Endodermal cell (in vitro differentiated cells): Measurements from ENCODE around the gene AOX1. TPM values are rescaled to one million over a fixed set of nuclear protein-coding genes. Genes with fewer than 3 reads are reported as not detected.

Experiments used
- DNase-seq: peaks from one replicate; pipeline ENCODE4 v3.0.0-alpha.2; 2017
- H3K27ac ChIP-seq: 2 replicates; pipeline ENCODE4 v1.5.1; 2013; ENCODE audit warnings: mild to moderate bottlenecking, low read depth, low read length, moderate library complexity
- H3K27me3 ChIP-seq: 2 replicates; pipeline ENCODE4 v1.6.1; 2013; ENCODE audit warnings: mild to moderate bottlenecking, low read length, moderate library complexity; ENCODE audit not compliant: insufficient read depth, control insufficient read depth, poor library complexity, severe bottlenecking
- H3K36me3 ChIP-seq: 2 replicates; pipeline ENCODE4 v1.7.0; 2013; ENCODE audit warnings: mild to moderate bottlenecking, low read length, moderate library complexity; ENCODE audit not compliant: control insufficient read depth, insufficient read depth
- H3K4me1 ChIP-seq: one replicate; pipeline ENCODE4 v1.7.0; 2013; ENCODE audit warnings: low read length; ENCODE audit not compliant: control insufficient read depth, insufficient read depth
- H3K4me3 ChIP-seq: 2 replicates; pipeline ENCODE4 v1.5.1; 2013; ENCODE audit warnings: mild to moderate bottlenecking, low read length, moderate library complexity
- H3K9ac ChIP-seq: 2 replicates; pipeline ENCODE4 v1.6.1; 2013; ENCODE audit warnings: mild to moderate bottlenecking, low read length, moderate library complexity; ENCODE audit not compliant: poor library complexity, severe bottlenecking; ENCODE audit errors: extremely low read depth
- H3K9me3 ChIP-seq: 2 replicates; pipeline ENCODE4 v1.6.1; 2013; ENCODE audit warnings: mild to moderate bottlenecking, low read length, moderate library complexity; ENCODE audit not compliant: control insufficient read depth
- H3K27ac Mint-ChIP-seq: 2 replicates; pipeline ENCODE4 v1.8.0; 2020; ENCODE audit warnings: mixed read lengths
- H3K27me3 Mint-ChIP-seq: 2 replicates; pipeline ENCODE4 v1.8.0; 2021; ENCODE audit warnings: mild to moderate bottlenecking, mixed read lengths; ENCODE audit not compliant: insufficient read depth
- H3K36me3 Mint-ChIP-seq: 2 replicates; pipeline ENCODE4 v1.8.0; 2020; ENCODE audit warnings: low read depth, mixed read lengths
- H3K4me1 Mint-ChIP-seq: 2 replicates; pipeline ENCODE4 v1.8.0; 2020; ENCODE audit warnings: mixed read lengths
- H3K4me3 Mint-ChIP-seq: 2 replicates; pipeline ENCODE4 v1.8.0; 2020; ENCODE audit warnings: mild to moderate bottlenecking, moderate library complexity, mixed read lengths
- H3K9me3 Mint-ChIP-seq: 2 replicates; pipeline ENCODE4 v1.8.0; 2020; ENCODE audit warnings: mild to moderate bottlenecking, mixed read lengths
- CTCF ChIP-seq: fragments of 200-600 bp; sonication (generic); conservative IDR thresholded peaks from 2 replicates; pipeline ENCODE4 v1.5.0; 2021; ENCODE audit warnings: antibody characterized with exemption, mild to moderate bottlenecking
- WGBS, 2 experiments: methylation state at CpG; one replicate each; pipeline versions ENCODE4 v1.1.5 to v1.1.7; 2013; ENCODE audit warnings: missing lambda C conversion rate in 2 of 2, mixed read lengths in 1 of 2; ENCODE audit not compliant: insufficient coverage in 1 of 2, insufficient read length in 1 of 2; 5-methylcytosine and 5-hydroxymethylcytosine counted together
- total RNA-seq, 2 donors: library from RNA; stranded (reverse); fragmentation: NEBNext Ultra II Directional in 1 of 2; extraction: Animal tissue kit (Norgen Biotek cat#: 25700) in 1 of 2; gene quantifications; 2 replicates in 1 of 2; 3 replicates in 1 of 2; pipeline ENCODE4 v1.2.1, GENCODE V29; 2021

Gene AOX1
- total RNA-seq, 2 donors from 2014 or later = 8.8 to 15.5 TPM

- Mint-ChIP-seq H3K36me3 (no peaks in the 10 kb centered on the region), H3K9me3 (no peaks in the 10 kb centered on the region), H3K27ac (no peak overlapping the region), H3K27me3 (no peaks in the 10 kb centered on the region), H3K4me3 (no peak overlapping the region), H3K4me1 (peaks cover 10% of the 10 kb centered on the region)
- no peaks in the 10 kb centered on the region for H3K27me3 ChIP-seq
- H3K36me3 ChIP-seq = no peaks in the 10 kb centered on the region
- H3K9ac ChIP-seq = no peak overlapping the region
- 94% methylated on average over 2 of the region's 2 CpGs; no CpG with 5 or more reads in 1 of the 2 experiments for WGBS, 2 experiments
- H3K9me3 ChIP-seq = no peaks in the 10 kb centered on the region
- no peak for TF ChIP-seq CTCF
- no peak overlapping the region for H3K4me3 ChIP-seq
- H3K27ac ChIP-seq = no peak overlapping the region
- DNase-seq = no peak
- H3K4me1 ChIP-seq = no peaks in the 10 kb centered on the region
Measured at GRCh38 chr2:200700856-200701255, 115.0 kb downstream of the AOX1 start.

- Mint-ChIP-seq H3K27ac (no peak overlapping the region), H3K27me3 (no peaks in the 10 kb centered on the region), H3K4me1 (peaks cover 12% of the 10 kb centered on the region), H3K9me3 (no peaks in the 10 kb centered on the region), H3K36me3 (no peaks in the 10 kb centered on the region), H3K4me3 (no peak overlapping the region)
- Histone ChIP-seq H3K9ac (no peak overlapping the region), H3K36me3 (no peaks in the 10 kb centered on the region), H3K4me1 (peaks cover 3% of the 10 kb centered on the region), H3K27me3 (no peaks in the 10 kb centered on the region), H3K9me3 (no peaks in the 10 kb centered on the region), H3K4me3 (no peak overlapping the region), H3K27ac (no peak overlapping the region)
- WGBS, 2 experiments = 92 to 100% methylated on average over 1 of the region's 1 CpG
- TF ChIP-seq CTCF = no peak
- DNase-seq = no peak
Measured at GRCh38 chr2:200702044-200702443, 116.2 kb downstream of the AOX1 start.

GRCh38 chr2:200702646-200703118 lies 116.9 kb downstream of the AOX1 start:
- Histone ChIP-seq H3K9ac (no peak overlapping the region), H3K36me3 (no peaks in the 10 kb centered on the region), H3K27ac (no peak overlapping the region), H3K27me3 (no peaks in the 10 kb centered on the region), H3K4me1 (peaks cover 3% of the 10 kb centered on the region), H3K4me3 (no peak overlapping the region), H3K9me3 (no peaks in the 10 kb centered on the region)
- Mint-ChIP-seq H3K4me3 (no peak overlapping the region), H3K36me3 (no peaks in the 10 kb centered on the region), H3K27ac (no peak overlapping the region), H3K4me1 (peaks cover 12% of the 10 kb centered on the region), H3K27me3 (no peaks in the 10 kb centered on the region), H3K9me3 (no peaks in the 10 kb centered on the region)
- 84% methylated on average over 4 of the region's 4 CpGs; no CpG with 5 or more reads in 1 of the 2 experiments for WGBS, 2 experiments
- no peak for DNase-seq
- TF ChIP-seq CTCF = no peak
